GM19035 (cell line): Measurements from ENCODE around the gene DSTN.
"Not testable (repeated sequence)": the region's sequence is repeated elsewhere in the genome, so short reads cannot be mapped to it uniquely, and the experiment has no call there.

Source experiments
- ATAC-seq: cut with Tn5 transposase; IDR thresholded peaks from one replicate; pipeline ENCODE4 v1.9.1; 2021; ENCODE audit not compliant: unreplicated experiment

DSTN gene

GRCh38 chr20:17648315-17648646 lies 78.4 kb downstream of the DSTN start:
- ATAC-seq: no peak

DNA sequence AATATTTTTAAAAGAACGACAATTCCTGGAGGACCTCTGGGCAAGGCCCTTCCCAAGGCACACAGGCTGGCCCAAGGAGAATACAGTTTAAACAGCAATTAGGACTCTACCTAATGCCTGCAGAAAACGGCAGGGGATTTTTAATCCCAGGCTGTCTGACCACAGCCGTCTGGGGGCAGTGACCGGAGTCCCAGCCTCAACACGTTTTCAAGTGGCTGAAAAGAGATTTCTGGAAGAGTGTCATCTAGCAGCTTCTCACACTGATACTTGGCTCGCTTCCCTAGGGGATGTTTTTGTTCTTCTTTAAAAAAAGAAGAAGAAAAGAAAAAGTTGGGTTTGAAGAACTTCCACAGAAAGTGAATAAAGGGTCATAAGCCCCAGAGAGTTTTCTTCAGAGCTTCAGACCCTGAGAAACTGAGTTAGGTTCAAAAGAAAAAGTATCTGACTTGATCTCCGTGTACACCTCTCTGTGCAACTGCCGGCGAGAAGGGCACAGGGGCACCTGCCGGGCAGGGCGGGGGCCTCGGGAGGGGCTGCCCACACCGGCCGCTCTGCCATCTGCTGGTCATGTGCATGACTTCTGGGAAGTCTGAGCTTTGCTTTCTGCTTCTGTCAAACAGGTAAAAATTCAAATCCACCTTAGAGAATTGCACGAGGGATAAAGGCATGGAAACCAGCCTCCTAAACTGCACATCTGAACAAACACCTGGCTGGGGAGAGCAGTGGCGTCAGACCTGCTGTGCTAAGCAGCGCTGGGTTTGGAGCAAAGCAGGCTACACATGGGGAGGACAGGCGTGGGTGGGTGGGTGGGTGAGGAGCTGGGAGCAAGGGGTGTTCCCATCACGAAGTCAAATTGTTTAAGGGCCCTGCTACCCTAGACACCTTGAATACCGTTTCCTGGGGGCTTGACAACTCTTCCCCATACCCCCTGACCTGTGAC lies 79.2 kb downstream of the DSTN start:
- no peak for ATAC-seq

GRCh38 chr20:17650301-17651128 lies 80.6 kb downstream of the DSTN start:
- ATAC-seq: no peak

DNA sequence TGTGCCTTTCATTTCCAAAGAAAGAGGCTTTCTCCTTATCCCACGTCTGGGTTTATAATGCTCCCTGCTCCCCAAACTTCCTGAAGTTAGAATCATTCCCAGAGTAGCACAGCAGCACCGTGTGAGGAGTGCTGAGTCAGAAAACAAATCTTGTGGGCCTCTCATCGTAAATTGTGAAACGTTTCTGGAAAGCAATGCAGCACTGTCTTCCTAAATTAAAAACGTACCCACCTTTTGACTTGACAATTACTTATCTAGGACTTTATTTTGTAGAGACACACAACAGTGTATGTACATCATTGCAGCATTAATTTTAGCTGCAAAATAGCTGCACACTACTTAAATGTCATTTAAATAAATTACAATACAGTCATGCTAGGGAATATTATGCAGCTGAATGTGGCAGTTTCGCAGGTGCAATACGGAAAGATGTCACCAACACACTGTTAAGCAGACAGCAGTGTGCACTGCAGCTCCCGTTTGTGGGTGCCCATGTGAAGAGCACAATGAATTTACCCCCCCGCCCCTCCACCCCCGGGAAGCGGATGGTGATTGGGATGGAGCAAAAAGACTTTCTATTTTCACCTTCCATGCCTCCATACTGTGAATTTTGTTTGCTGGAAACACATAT lies 81.4 kb downstream of the DSTN start:
- ATAC-seq: no peak

- no peak for ATAC-seq
Measured at GRCh38 chr20:17651760-17652388, 82.0 kb downstream of the DSTN start.

DNA sequence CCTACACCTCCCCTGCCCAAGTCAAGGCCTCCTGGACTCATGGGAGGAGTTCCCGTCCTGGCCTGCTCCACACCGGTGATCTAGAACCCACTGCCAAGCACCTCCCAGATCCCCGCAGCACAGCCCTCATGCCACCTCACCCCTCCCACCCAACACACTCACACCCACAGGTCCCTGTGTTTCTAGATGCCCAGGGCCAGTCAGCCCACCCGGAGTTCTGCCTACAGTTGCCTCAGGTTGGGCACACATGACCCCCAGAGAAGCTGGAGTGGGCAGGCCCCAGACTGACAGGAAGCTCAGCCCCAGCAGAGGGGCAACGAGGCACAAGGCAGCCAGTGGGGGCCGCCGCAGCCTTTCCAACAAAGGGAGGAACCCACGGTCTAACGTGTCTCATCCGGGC lies 82.5 kb downstream of the DSTN start:
- no peak for ATAC-seq

DNA sequence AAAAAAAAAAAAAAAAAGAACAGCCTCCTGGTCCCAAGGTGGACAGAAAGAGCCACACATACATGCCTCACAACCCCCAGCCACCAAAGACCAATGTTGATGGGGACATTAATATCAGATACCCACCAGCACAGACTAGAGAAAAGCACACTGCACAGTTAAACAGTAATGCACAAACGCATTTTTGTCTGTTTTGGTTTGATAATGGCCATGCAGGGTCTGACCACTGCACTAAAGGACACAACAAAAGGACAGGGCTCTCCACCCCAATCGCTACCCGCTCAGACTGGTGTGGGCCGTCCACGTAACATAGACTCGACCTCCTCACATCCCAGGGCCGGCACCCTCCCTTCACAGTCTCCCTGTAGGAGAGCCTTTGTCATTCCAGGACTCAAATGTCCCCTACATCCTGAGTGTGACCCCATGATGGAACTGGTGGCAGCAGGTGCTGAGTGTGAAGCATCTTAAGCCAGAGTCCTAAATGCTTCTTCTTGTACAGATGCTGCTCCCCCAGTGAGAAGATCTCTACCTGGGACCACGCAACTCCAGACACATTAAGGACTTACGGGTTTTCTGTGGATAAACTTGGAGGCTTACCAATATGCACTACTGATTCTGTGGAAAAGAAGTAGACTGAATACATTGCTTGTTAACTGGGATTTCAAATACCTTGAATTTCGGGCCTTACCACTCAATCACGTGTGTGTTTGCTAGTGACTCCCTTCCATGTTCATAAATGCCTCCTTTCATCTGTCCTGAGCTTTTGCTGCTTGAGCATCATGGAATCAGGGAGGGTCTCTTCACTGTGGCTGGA lies 84.2 kb downstream of the DSTN start:
- no peak for ATAC-seq

GRCh38 chr20:17654649-17655285 lies 84.9 kb downstream of the DSTN start:
- ATAC-seq: no peak

DNA sequence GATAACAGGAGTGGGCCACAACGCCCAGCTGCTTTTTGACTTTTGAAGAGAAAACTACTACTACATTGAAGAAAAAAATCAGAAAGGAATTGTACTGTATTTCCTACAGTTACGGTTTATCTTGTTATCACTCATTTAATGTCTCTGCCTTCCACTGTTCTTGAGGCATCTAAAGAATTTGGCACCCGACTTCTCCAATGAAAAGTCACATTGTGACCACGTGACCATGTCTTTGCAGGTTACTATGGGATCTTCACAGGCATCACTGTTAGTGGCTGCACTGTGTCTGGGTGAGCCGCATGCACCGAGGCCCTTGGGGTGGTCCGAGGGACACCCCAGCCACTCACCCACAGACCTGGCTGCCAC lies 85.4 kb downstream of the DSTN start:
- ATAC-seq: no peak

DNA sequence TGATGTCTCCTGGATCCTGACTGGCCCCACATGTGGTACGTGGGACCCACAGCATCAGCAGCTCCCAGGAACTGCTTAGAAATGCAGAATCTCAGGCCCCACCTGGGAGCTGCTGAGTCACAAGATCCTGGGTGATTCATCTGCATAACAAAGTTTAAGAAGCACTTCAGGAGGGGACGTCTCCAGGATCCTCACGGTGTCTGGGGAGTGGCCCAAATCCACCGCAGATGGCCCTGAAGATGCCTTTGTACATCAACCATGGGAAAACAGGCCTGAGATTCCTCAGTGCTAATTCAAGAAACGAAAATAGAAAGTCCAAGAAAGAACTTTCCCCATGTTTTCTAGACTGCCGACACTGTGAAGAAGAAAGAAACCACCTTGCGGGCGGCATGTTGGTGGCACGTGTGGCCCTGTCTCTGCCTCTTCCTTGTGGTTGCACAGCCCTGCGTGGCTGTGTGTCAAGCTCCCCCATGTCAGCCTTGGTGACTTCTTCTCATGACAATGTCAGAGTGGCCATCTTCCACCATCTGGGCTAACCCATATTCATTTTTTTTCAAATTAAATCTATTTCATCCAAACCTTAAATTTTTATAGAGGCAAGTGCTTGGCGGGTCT lies 86.1 kb downstream of the DSTN start:
- ATAC-seq: no peak

- no peak for ATAC-seq
Measured at GRCh38 chr20:17657079-17657825, 87.4 kb downstream of the DSTN start.

DNA sequence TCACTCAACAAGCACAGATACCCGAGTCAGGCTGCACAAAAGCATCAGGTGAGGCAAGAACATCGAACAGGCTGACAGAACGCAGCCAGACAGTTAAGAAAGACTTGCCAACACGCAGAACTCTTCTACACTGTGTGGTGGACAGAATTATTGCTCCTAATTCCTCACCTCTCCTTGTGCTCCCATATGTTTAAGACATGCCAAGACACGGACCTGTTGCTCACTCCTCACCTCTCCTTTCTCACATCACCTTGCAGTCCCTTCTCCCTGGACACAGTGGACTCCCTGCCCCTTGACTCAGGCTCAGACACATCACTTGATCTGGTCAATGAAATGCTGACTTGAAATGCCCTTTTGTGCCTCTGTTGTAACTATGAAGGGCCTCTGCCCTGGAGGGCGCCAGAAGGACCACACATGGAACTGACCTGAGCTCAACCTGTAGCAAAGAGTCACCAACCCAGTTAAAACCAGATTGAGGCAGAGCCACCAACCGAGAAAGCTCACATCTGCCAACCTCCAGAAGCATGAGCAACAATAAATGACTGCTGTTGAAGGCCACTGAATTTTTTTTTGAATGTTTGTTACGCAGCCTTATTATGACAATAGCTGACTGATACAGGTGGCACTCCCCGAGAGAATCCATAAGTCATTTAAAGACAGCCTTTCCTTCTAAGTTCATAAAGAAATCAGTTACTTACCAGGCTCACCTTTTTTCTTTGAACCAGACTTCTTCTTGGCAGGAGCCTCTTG lies 88.2 kb downstream of the DSTN start:
- no peak for ATAC-seq

DNA sequence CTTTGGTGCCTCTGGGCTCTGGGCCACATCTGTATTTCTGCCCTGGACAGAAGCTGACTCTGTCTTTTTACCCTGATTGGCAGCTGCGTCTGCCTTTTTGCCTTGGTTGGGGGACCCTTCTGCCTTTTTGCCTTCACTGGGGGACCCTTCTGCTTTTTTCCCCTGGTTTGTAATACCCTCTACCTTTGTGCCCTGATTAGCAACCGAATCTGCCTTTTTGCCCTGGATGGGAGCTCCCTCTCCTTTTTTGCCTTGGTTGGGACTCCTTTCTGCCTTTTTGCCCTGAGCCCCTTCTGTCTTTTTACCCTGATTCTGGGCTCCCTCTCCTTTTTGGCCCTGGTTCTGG lies 88.7 kb downstream of the DSTN start:
- no peak for ATAC-seq

GRCh38 chr20:17659344-17659743 lies 89.5 kb downstream of the DSTN start:
- ATAC-seq: not testable (repeated sequence)
